Measurements from ENCODE around the gene RAB8B. TPM values are rescaled to one million over a fixed set of nuclear protein-coding genes. Genes with fewer than 3 reads are reported as not detected.

The RAB8B gene
- total and polyA plus RNA-seq, 4 donors: 3.8 to 26.5 (median 7.6) TPM

GRCh38 chr15:63165166-63165859, 24.1 kb upstream of the RAB8B start:
- Histone ChIP-seq H3K27me3 (ENCODE audit: control insufficient read depth in 4 of 4, insufficient read depth in 4 of 4, low read length in 3 of 4) (no peaks in the 10 kb centered on the region), H3K27ac (ENCODE audit: low read depth in 1 of 2, low read length in 2 of 2) (no peak overlapping the region), H3K4me3 (ENCODE audit: low read depth in 1 of 3, low read length in 3 of 3) (no peak overlapping the region), H3K9ac (ENCODE audit: low read depth in 1 of 2, low read length in 2 of 2) (no peak overlapping the region), H3K4me1 (ENCODE audit: control insufficient read depth in 4 of 4, insufficient read depth in 4 of 4, low read length in 3 of 4) (no peaks in the 10 kb centered on the region), H3K9me3 (ENCODE audit: control insufficient read depth in 4 of 4, low read length in 3 of 4) (no peaks in the 10 kb centered on the region), H3K36me3 (ENCODE audit: control insufficient read depth in 4 of 4, insufficient read depth in 3 of 4, low read depth in 1 of 4, low read length in 3 of 4) (no peaks in the 10 kb centered on the region)
- 95% methylated on average over 6 of the region's 6 CpGs for WGBS
- TF ChIP-seq YY1 (IDR thresholded peaks at IDR 0.05) (no peak), CTCF (IDR thresholded peaks at IDR 0.05; ENCODE audit: low read depth, low read length, missing input control) (no peak), SP1 (IDR thresholded peaks at IDR 0.05) (no peak), RXRA (IDR thresholded peaks at IDR 0.05) (no peak), JUND (IDR thresholded peaks at IDR 0.05) (no peak), NR2F2 (IDR thresholded peaks at IDR 0.05) (no peak), HNF4A (conservative IDR thresholded peaks at IDR 0.05) (no peak), REST (IDR thresholded peaks at IDR 0.05) (no peak), FOXA2 (IDR thresholded peaks at IDR 0.05) (no peak), TAF1 (conservative IDR thresholded peaks at IDR 0.05) (no peak), EGR1 (IDR thresholded peaks at IDR 0.05; ENCODE audit: low read depth in 2 of 2) (no peak), GABPA (IDR thresholded peaks at IDR 0.05 in 1 of 2, conservative IDR thresholded peaks at IDR 0.05 in 1 of 2) (no peak), MAX (IDR thresholded peaks at IDR 0.05) (no peak), FOXA1 (IDR thresholded peaks at IDR 0.05) (no peak), HNF4G (IDR thresholded peaks at IDR 0.05) (no peak), RAD21 (IDR thresholded peaks at IDR 0.05) (no peak), ZBTB33 (IDR thresholded peaks at IDR 0.05) (no peak), ATF3 (IDR thresholded peaks at IDR 0.05) (no peak)
- DNase-seq (ENCODE audit: low spot score): no peak
